NT2/D1 (cell line): Measurements from ENCODE around the gene VTN.

Experiments used
- DNase-seq: peaks from one replicate; pipeline ENCODE4 v3.0.0-alpha.2; 2011; ENCODE audit warnings: low read depth, low spot score
- H3K27me3 ChIP-seq: 2 replicates; pipeline ENCODE4 v1.6.0; 2011; ENCODE audit warnings: mild to moderate bottlenecking; ENCODE audit not compliant: insufficient read length, insufficient read depth
- H3K36me3 ChIP-seq: 2 replicates; pipeline ENCODE4 v1.6.1; 2011; ENCODE audit warnings: mild to moderate bottlenecking, low read length, mixed read lengths; ENCODE audit not compliant: insufficient read depth, insufficient read length
- H3K4me1 ChIP-seq: 2 replicates; pipeline ENCODE4 v1.5.1; 2011; ENCODE audit not compliant: insufficient read depth, insufficient read length
- H3K4me3 ChIP-seq: 2 replicates; pipeline ENCODE4 v1.5.1; 2011; ENCODE audit warnings: low read depth; ENCODE audit not compliant: insufficient read length
- H3K9ac ChIP-seq: 2 replicates; pipeline ENCODE4 v1.6.0; 2011; ENCODE audit warnings: low read depth; ENCODE audit not compliant: insufficient read length
- H3K9me3 ChIP-seq: 2 replicates; pipeline ENCODE4 v1.5.1; 2011; ENCODE audit warnings: mild to moderate bottlenecking, low read length; ENCODE audit not compliant: insufficient read depth
- SUZ12 ChIP-seq: IDR thresholded peaks from 2 replicates; pipeline ENCODE4 v1.6.1; 2011; ENCODE audit not compliant: insufficient read length, insufficient read depth; ENCODE audit errors: extremely low read depth
- YY1 ChIP-seq: IDR thresholded peaks from 2 replicates; pipeline ENCODE4 v1.6.1; 2011; ENCODE audit not compliant: insufficient read length, insufficient read depth
- ZNF274 ChIP-seq: IDR thresholded peaks from 2 replicates; pipeline ENCODE4 v1.6.1; 2011; ENCODE audit warnings: mild to moderate bottlenecking, low read depth, low read length

The VTN gene

DNA sequence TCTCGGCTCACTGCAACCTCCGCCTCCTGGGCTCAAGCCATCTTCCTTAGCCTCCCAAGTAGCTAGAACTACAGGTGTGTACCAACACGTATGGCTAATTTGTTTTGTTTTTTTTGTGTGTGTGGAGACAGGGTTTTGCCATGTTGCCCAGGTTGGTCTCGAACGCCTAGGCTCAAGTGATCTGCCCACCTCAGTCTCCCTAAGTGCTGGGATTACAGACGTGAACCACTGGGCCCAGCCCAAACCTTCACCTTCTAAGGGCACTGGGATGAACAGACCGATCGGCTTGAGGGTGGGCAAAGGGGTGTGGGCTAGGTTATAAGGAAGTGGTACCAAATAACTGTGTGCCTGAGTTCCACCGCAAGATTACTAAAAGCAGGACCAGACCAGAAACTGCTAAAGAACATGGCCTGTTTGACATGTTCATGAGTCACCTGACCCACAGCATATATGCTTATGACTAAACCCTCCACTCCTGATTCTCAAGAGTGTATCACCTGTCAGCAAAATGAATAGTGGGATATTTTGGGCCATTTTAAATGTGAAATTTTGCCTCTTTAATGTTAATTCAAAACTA is 43.0 kb downstream of the VTN start:
- Histone ChIP-seq H3K9ac (no peak overlapping the region), H3K4me1 (no peaks in the 10 kb centered on the region), H3K27me3 (no peaks in the 10 kb centered on the region), H3K9me3 (no peaks in the 10 kb centered on the region), H3K4me3 (no peak overlapping the region), H3K36me3 (peaks cover 66% of the 10 kb centered on the region)
- TF ChIP-seq ZNF274 (no peak), SUZ12 (no peak), YY1 (no peak)
- DNase-seq, result no peak

DNA sequence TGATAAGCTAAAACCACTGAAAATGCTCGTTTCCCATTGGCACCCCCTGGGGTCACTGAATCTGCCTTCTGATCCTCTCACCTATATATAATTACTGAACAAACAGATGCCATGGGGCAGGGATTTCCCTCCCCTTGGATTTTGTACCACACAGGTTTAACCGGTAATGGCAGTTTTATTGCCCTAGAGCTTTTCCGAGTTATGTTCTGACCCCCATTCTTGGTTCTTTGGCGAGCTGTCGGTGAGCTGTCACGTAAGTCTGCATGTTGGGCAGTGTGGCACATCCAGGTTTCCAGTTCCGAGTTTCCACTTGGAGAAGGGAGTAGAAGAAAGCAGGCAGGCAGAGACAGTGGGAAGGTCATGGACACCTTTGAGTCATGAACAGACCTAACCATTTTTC is 44.0 kb downstream of the VTN start:
- Histone ChIP-seq H3K27me3 (no peaks in the 10 kb centered on the region), H3K9ac (no peak overlapping the region), H3K9me3 (no peaks in the 10 kb centered on the region), H3K36me3 (peaks cover 63% of the 10 kb centered on the region), H3K4me1 (peaks cover 2% of the 10 kb centered on the region), H3K4me3 (no peak overlapping the region)
- DNase-seq, result no peak
- no peak for TF ChIP-seq SUZ12
- no peak for TF ChIP-seq YY1
- TF ChIP-seq ZNF274, result no peak

DNA sequence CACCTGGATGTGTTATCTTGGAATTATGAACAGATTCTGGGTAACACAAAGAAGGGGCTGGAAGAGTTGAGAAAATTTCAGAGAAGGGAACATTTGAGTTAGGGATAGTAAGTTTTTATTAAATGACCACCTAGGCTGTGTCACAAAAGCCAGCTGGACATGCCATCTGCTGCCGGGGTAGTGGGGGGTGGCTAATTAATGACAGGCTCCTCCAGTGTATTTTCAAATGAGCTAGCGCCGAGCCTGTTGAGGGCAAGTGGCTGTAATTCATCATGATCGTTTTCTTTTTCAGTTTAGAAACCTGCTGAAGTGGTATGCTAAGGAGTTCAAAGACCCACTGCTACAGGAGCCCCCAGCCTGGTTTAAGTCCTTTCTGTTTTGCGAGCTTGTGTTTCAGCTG is 44.9 kb downstream of the VTN start:
- Histone ChIP-seq H3K36me3 (peaks cover 63% of the 10 kb centered on the region), H3K9me3 (no peaks in the 10 kb centered on the region), H3K9ac (no peak overlapping the region), H3K27me3 (no peaks in the 10 kb centered on the region), H3K4me1 (peaks cover 2% of the 10 kb centered on the region), H3K4me3 (no peak overlapping the region)
- DNase-seq, result no peak
- TF ChIP-seq ZNF274 (no peak), SUZ12 (no peak), YY1 (no peak)

DNA sequence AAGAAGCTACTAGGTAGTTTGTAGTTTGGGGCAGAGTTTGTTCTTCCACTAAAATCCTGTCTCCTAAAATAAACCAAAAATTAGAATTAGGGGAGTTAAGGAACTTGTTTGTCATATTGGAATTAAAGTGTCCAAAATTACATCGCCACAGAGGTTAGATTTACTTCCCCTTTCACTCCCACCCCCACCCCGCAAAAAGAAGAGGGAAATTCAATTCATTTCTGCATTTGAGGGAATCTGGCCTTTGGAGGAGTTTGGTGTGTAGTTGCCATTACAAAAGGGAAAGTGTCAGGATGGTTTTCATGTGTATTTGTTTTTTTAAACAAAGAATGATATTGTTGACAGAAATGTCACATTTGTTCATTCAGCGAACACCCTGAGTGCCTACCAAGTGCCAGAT is 45.3 kb downstream of the VTN start:
- H3K4me1 ChIP-seq, result peaks cover 2% of the 10 kb centered on the region
- peaks cover 63% of the 10 kb centered on the region for H3K36me3 ChIP-seq
- no peak for DNase-seq
- TF ChIP-seq YY1 (no peak), SUZ12 (no peak), ZNF274 (no peak)
- no peaks in the 10 kb centered on the region for H3K9me3 ChIP-seq
- H3K4me3 ChIP-seq, result no peak overlapping the region
- no peaks in the 10 kb centered on the region for H3K27me3 ChIP-seq
- H3K9ac ChIP-seq, result no peak overlapping the region

DNA sequence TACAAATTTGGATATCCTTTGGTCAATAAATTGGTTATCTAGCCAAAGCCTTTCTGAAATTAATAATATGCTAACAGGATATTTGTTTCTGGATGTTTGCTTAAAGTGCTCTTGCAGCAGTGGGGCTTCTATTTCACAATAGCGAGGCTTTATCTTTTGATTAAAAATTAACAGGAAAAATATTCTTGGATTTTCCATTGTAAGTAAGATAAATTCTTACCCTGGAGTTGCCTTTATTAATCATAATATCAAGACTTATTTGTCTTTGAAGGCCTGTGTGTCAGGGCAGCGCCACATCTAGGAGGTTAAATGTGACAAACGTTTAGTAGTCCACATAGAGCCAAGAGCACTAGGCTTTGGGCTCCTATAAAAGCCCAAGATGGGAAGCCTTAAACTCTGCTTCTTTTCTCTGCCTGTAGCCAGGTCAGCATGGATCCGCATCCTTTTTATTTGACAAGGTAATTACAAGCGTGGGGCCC is 45.8 kb downstream of the VTN start:
- Histone ChIP-seq H3K4me3 (no peak overlapping the region), H3K9me3 (no peaks in the 10 kb centered on the region), H3K36me3 (peaks cover 61% of the 10 kb centered on the region), H3K4me1 (peaks cover 2% of the 10 kb centered on the region), H3K9ac (no peak overlapping the region), H3K27me3 (no peaks in the 10 kb centered on the region)
- DNase-seq, result no peak
- TF ChIP-seq SUZ12 (no peak), ZNF274 (no peak), YY1 (no peak)

DNA sequence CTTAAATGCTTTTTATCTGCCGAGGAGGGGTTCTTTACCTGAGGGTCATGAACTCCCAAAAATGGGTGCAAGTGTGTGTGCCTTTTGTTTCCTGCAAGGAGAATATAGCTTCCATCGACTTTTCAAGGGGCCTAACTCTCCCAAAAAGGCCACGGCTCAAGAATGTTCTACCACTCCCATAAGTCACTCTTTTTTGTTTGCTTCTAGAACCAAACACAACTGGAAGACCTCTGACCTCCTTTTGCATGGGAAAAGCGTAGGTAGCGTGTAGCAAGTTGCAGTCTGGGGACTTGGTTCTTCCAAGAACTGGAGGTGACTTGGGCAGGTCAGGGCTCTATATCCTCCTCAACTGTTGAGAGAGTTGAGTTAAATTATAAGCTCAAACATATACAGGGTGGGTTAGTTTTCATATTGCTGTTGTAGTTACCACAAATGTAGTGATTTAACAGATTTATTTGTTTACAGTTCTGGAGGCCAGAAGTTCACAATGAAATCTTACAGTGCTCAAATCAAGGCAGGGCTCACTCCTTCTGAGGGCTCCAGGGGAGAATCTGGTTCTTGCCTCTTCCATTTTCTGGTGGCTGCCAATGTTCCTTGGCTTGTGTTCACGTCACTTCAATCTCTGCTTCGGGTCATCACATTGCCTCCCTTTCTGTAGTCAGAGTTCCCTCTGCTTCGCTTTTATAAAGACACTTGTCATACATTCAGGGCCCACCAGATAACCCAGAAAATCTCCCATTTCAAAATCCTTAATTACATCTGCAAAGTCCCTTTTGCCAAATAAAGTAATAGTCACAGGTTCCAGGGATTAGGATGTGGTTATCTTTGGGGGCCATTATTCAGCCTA is 49.7 kb downstream of the VTN start:
- H3K9ac ChIP-seq, result peak overlapping the region; percentile 94
- DNase-seq, result no peak
- H3K9me3 ChIP-seq, result no peaks in the 10 kb centered on the region
- peak overlapping the region; percentile 93 for H3K4me3 ChIP-seq
- no peaks in the 10 kb centered on the region for H3K27me3 ChIP-seq
- H3K36me3 ChIP-seq, result peaks cover 22% of the 10 kb centered on the region
- H3K4me1 ChIP-seq, result peaks cover 2% of the 10 kb centered on the region
- TF ChIP-seq SUZ12, result no peak
- TF ChIP-seq ZNF274, result no peak
- no peak for TF ChIP-seq YY1

DNA sequence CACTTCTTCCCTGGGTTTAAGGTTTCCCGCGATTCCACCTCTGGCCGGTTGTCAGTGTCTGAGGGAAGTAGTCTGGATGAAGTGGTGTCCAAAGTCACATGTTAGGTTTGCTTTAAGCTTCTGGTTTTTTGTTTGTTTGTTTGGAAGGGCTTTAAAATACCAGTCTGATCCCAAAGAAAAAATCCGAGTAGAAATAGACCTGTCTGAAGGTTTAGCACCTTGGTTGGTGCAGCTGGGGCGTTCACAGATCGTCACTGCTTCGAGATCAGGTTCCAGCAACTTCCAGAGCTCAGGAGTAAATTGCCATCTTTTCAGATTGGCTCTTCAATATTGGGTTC is 50.5 kb downstream of the VTN start:
- TF ChIP-seq ZNF274, result no peak
- no peak for TF ChIP-seq SUZ12
- TF ChIP-seq YY1, result no peak
- Histone ChIP-seq H3K4me3 (peak overlapping the region; percentile 93), H3K4me1 (peaks cover 2% of the 10 kb centered on the region), H3K27me3 (no peaks in the 10 kb centered on the region), H3K36me3 (peaks cover 19% of the 10 kb centered on the region), H3K9me3 (no peaks in the 10 kb centered on the region), H3K9ac (peak overlapping the region; percentile 94)
- no peak for DNase-seq
